ENCODE data around the gene PCDHA6.
"Not testable (repeated sequence)": the region's sequence is repeated elsewhere in the genome, so short reads cannot be mapped to it uniquely, and the experiment has no call there.

DNA sequence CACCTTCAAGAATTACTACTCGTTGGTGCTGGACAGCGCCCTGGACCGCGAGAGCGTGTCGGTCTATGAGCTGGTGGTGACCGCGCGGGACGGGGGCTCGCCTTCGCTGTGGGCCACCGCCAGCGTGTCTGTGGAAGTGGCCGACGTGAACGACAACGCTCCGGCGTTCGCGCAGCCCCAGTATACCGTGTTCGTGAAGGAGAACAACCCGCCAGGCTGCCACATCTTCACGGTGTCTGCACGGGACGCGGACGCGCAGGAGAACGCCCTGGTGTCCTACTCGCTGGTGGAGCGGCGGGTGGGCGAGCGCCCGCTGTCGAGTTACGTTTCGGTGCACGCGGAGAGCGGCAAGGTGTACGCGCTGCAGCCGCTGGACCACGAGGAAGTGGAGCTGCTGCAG is 4.8 kb upstream of the PCDHA6 start:
- TF ChIP-seq POLR2AphosphoS5, CTCF, POLR2A (IDR thresholded peaks at IDR 0.05): not testable (repeated sequence)
